ENCODE results near the gene TULP1.
A peak's percentile ranks its signal among the peaks of the same experiment; 100 is the strongest.

TULP1 gene

DNA sequence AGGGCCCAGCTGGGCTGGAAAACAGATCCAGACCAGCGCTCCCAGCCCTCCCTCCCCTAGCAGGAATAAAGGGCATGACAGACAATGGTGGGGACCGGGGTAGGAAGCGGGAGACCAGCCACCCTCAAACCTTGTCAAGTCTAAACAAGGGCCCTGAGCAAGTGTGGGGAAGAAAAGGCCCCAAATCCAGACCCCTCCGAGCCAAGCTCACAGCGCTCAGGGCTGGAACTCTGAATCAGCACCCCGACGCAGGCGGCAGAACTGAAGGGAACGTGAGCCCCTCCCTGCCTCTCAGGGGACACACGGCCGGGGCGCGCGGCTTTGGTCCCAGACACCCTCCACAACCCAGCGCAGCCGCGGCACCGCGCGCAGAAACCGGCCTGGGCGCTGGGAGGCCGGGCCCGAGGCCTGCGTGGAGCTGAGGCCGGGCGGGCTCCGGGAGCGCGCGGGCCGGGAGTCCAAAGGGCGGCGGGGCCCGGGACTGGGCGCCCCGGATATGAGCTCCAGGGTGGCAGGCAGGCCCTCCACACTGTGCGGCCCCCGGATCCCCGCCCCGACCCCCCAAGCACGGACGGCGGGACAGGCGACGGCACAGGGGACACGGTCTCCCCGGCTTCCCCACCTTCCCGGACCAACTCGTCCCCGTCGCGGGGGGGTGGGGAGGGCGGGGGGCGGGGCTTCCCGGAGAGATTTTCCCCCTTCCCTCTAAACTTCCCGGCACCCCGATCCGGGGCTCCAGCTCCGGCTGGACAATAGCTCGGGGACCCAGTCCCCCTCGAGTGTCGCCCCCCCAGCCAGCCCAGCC lies 16.5 kb downstream of the TULP1 start:
- H4K20me1 ChIP-seq (ENCODE audit: insufficient read depth, low read length, poor library complexity, severe bottlenecking): no peaks in the 10 kb centered on the region
- no peak overlapping the region for H2AFZ ChIP-seq (ENCODE audit: low read length)
- H3K79me2 ChIP-seq (ENCODE audit: insufficient read depth, low read length): no peaks in the 10 kb centered on the region
- H3K9me2 ChIP-seq (replicated peaks; ENCODE audit: low read depth, low read length): no peaks in the 10 kb centered on the region
- peak overlapping the region; percentile 64 for H3K4me3 ChIP-seq (ENCODE audit: low read length, poor library complexity, severe bottlenecking)
- no peak overlapping the region for H3K9ac ChIP-seq (ENCODE audit: low read depth, low read length, poor library complexity, severe bottlenecking)
- H3K4me1 ChIP-seq (ENCODE audit: insufficient read depth, low read length, poor library complexity, severe bottlenecking): peaks cover 28% of the 10 kb centered on the region
- H3K27me3 ChIP-seq (ENCODE audit: insufficient read depth, low read length, poor library complexity, severe bottlenecking): peaks cover 10% of the 10 kb centered on the region
- no peaks in the 10 kb centered on the region for H3K9me3 ChIP-seq (ENCODE audit: insufficient read depth, low read depth, low read length)
- no peaks in the 10 kb centered on the region for H3F3A ChIP-seq (ENCODE audit: low read depth)
- H3K36me3 ChIP-seq (ENCODE audit: insufficient read depth, low read length): no peaks in the 10 kb centered on the region
- peak overlapping the region; percentile 52 for H3K4me2 ChIP-seq (ENCODE audit: low read depth, low read length, poor library complexity, severe bottlenecking)
- TF ChIP-seq, protein P1, sequence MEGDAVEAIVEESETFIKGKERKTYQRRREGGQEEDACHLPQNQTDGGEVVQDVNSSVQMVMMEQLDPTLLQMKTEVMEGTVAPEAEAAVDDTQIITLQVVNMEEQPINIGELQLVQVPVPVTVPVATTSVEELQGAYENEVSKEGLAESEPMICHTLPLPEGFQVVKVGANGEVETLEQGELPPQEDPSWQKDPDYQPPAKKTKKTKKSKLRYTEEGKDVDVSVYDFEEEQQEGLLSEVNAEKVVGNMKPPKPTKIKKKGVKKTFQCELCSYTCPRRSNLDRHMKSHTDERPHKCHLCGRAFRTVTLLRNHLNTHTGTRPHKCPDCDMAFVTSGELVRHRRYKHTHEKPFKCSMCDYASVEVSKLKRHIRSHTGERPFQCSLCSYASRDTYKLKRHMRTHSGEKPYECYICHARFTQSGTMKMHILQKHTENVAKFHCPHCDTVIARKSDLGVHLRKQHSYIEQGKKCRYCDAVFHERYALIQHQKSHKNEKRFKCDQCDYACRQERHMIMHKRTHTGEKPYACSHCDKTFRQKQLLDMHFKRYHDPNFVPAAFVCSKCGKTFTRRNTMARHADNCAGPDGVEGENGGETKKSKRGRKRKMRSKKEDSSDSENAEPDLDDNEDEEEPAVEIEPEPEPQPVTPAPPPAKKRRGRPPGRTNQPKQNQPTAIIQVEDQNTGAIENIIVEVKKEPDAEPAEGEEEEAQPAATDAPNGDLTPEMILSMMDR (conservative IDR thresholded peaks at IDR 0.05; ENCODE audit: low read length): no peak
- no peak for TF ChIP-seq EZH2phosphoT487 (IDR thresholded peaks at IDR 0.05; ENCODE audit: borderline replicate concordance)

DNA sequence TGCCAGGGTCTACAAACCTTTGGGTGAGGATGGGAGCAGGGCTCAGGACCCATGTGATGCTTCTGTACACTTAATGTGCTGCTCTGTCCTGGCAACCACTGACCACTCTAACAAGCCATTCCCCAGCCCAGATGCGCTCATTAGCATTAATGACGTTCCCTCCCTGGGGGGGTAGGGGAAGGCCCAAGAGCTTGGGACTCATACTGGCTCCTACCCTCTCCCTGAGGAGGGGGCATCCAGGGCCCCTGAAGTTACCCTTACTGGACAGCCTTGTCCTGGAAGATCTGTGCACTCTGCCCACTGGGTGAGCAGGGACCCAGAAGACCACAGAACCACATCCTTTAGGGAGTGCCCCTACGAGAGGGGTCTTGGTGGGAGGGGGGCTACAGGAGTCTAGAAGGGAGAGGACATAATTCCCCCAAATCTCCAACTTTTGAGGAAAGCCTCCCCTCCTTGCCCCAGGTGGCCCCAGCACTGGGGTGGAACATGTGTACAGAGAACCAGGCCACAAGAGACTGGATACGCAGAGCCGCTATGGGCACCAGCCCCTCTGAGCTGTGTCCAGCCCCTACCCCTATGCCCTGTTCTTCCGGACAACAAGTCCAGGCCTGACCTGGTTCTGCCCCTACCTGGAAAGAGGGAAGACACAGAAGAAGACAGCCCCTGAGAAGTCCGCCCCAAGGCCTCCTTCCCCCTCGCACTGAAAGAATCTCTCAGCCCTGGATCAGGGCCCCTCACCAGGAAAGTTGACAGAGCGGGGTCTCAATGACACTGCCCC lies 17.2 kb downstream of the TULP1 start:
- no peaks in the 10 kb centered on the region for H3F3A ChIP-seq (ENCODE audit: low read depth)
- no peaks in the 10 kb centered on the region for H3K79me2 ChIP-seq (ENCODE audit: insufficient read depth, low read length)
- H3K4me2 ChIP-seq (ENCODE audit: low read depth, low read length, poor library complexity, severe bottlenecking): no peak overlapping the region
- H2AFZ ChIP-seq (ENCODE audit: low read length): no peak overlapping the region
- H3K4me3 ChIP-seq (ENCODE audit: low read length, poor library complexity, severe bottlenecking): no peak overlapping the region
- H3K9me3 ChIP-seq (ENCODE audit: insufficient read depth, low read depth, low read length): no peaks in the 10 kb centered on the region
- peaks cover 10% of the 10 kb centered on the region for H3K27me3 ChIP-seq (ENCODE audit: insufficient read depth, low read length, poor library complexity, severe bottlenecking)
- no peak overlapping the region for H3K9ac ChIP-seq (ENCODE audit: low read depth, low read length, poor library complexity, severe bottlenecking)
- H3K36me3 ChIP-seq (ENCODE audit: insufficient read depth, low read length): no peaks in the 10 kb centered on the region
- TF ChIP-seq, protein P1 (conservative IDR thresholded peaks at IDR 0.05; ENCODE audit: low read length): no peak
- no peak for TF ChIP-seq EZH2phosphoT487 (IDR thresholded peaks at IDR 0.05; ENCODE audit: borderline replicate concordance)
- no peaks in the 10 kb centered on the region for H3K9me2 ChIP-seq (replicated peaks; ENCODE audit: low read depth, low read length)
- no peaks in the 10 kb centered on the region for H4K20me1 ChIP-seq (ENCODE audit: insufficient read depth, low read length, poor library complexity, severe bottlenecking)
- peaks cover 28% of the 10 kb centered on the region for H3K4me1 ChIP-seq (ENCODE audit: insufficient read depth, low read length, poor library complexity, severe bottlenecking)

DNA sequence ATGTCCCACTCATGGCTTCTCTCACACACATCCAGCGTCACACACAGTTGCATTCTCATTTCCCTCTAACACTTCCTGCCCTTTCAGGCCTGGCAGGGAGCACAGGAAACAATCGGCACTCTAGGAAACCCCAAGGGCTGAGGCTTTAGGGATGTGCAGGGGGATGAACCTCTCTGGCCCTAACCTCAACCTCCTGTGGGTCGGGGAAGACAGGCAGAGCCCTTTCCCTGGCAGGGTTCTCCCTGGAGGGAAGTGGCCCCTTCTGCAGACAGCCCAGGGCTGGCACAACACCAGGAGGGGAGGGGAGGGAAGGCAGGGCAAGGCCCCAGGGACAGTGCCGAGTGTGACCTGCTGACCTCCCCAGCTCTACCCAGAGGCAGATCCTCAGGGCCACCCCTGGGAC lies 18.5 kb downstream of the TULP1 start:
- no peaks in the 10 kb centered on the region for H3K9me2 ChIP-seq (replicated peaks; ENCODE audit: low read depth, low read length)
- peaks cover 10% of the 10 kb centered on the region for H3K27me3 ChIP-seq (ENCODE audit: insufficient read depth, low read length, poor library complexity, severe bottlenecking)
- H3K9ac ChIP-seq (ENCODE audit: low read depth, low read length, poor library complexity, severe bottlenecking): no peak overlapping the region
- H3K79me2 ChIP-seq (ENCODE audit: insufficient read depth, low read length): no peaks in the 10 kb centered on the region
- H3K4me2 ChIP-seq (ENCODE audit: low read depth, low read length, poor library complexity, severe bottlenecking): peak overlapping the region; percentile 20
- no peaks in the 10 kb centered on the region for H3K36me3 ChIP-seq (ENCODE audit: insufficient read depth, low read length)
- H4K20me1 ChIP-seq (ENCODE audit: insufficient read depth, low read length, poor library complexity, severe bottlenecking): no peaks in the 10 kb centered on the region
- H3K4me1 ChIP-seq (ENCODE audit: insufficient read depth, low read length, poor library complexity, severe bottlenecking): peaks cover 28% of the 10 kb centered on the region
- TF ChIP-seq, protein P1 (conservative IDR thresholded peaks at IDR 0.05; ENCODE audit: low read length): no peak
- TF ChIP-seq EZH2phosphoT487 (IDR thresholded peaks at IDR 0.05; ENCODE audit: borderline replicate concordance): no peak
- no peaks in the 10 kb centered on the region for H3K9me3 ChIP-seq (ENCODE audit: insufficient read depth, low read depth, low read length)
- no peak overlapping the region for H3K4me3 ChIP-seq (ENCODE audit: low read length, poor library complexity, severe bottlenecking)
- no peaks in the 10 kb centered on the region for H3F3A ChIP-seq (ENCODE audit: low read depth)
- no peak overlapping the region for H2AFZ ChIP-seq (ENCODE audit: low read length)

All from Loucy (cell line).